ENCODE data around the gene CELA2B. TPM values are rescaled to one million over a fixed set of nuclear protein-coding genes. Genes with fewer than 3 reads are reported as not detected.
"Not testable (repeated sequence)": the region's sequence is repeated elsewhere in the genome, so short reads cannot be mapped to it uniquely, and the experiment has no call there.

CELA2B gene
- polyA plus RNA-seq, 3 donors: not detected

GRCh38 chr1:15468145-15468544 lies 7.8 kb upstream of the CELA2B start:
- Histone ChIP-seq H3K4me2 (replicated peaks; ENCODE audit: extremely low read depth, low read length, poor library complexity, severe bottlenecking) (no peak overlapping the region), H3K4me3 (replicated peaks in 1 of 3; ENCODE audit: low read depth in 2 of 3, low read length in 3 of 3) (no peak overlapping the region), H3K27ac (ENCODE audit: low read depth in 1 of 2, low read length in 2 of 2) (no peak overlapping the region), H2AFZ (ENCODE audit: insufficient read depth, low read depth, low read length, poor library complexity, severe bottlenecking) (no peak overlapping the region), H3K9me3 (replicated peaks in 1 of 2; ENCODE audit: control insufficient read depth in 1 of 2, insufficient read depth in 1 of 2, low read length in 2 of 2) (no peaks in the 10 kb centered on the region), H4K20me1 (ENCODE audit: insufficient read depth, low read length) (no peaks in the 10 kb centered on the region), H3K27me3 (ENCODE audit: control insufficient read depth in 2 of 2, insufficient read depth in 2 of 2, low read length in 2 of 2) (no peaks in the 10 kb centered on the region), H3K9ac (ENCODE audit: insufficient read depth, low read length, poor library complexity, severe bottlenecking) (no peak overlapping the region), H3K36me3 (replicated peaks in 1 of 2; ENCODE audit: control insufficient read depth in 1 of 2, insufficient read depth in 2 of 2, low read length in 2 of 2) (no peaks in the 10 kb centered on the region), H3K79me2 (ENCODE audit: insufficient read depth, low read length) (no peaks in the 10 kb centered on the region), H3K4me1 (ENCODE audit: control insufficient read depth in 1 of 2, insufficient read depth in 2 of 2, low read length in 2 of 2) (peaks cover 8 to 16% of the 10 kb centered on the region in 2 donors)
- Mint-ChIP-seq H3K27me3 (ENCODE audit: low read depth in 3 of 3) (peaks cover 1 to 5% (median 3%) of the 10 kb centered on the region in 3 donors), H3K36me3 (no peaks in the 10 kb centered on the region), H3K4me1 (peaks cover 14% of the 10 kb centered on the region), H3K4me3 (no peak overlapping the region), H3K27ac (no peak overlapping the region), H3K9me3 (peaks cover 0 to 1% (median 0%) of the 10 kb centered on the region in 7 donors)
- TF ChIP-seq CTCF (IDR thresholded peaks at IDR 0.05): no peak
- DNase-seq: no peak
- intact Hi-C loops (cut with micrococcal nuclease): no loop called here

DNA sequence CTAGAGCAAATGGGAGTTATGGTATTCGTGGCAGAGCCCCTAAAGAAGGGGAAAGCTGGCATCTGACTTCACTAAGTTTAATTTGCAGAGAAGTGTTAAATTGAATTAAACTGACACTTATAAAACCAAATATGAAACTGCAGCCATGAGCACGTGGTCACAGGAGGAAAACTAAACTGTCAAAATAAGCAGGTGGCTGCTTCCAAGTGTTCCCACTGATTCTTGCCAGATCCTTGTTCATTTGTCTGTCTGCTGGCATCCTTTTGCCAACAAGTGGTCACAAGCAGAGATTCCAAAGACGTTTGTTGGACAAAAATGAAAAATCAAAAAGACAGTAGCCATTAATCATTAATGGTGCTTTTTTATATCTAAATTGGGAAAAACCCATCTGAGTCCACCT lies 6.5 kb upstream of the CELA2B start:
- peaks cover 3 to 5% (median 3%) of the 10 kb centered on the region in 3 donors for H3K27me3 Mint-ChIP-seq (ENCODE audit: low read depth in 3 of 3)
- H3K4me2 ChIP-seq (replicated peaks; ENCODE audit: extremely low read depth, low read length, poor library complexity, severe bottlenecking): no peak overlapping the region
- H3K4me3 ChIP-seq (replicated peaks in 1 of 3; ENCODE audit: low read depth in 2 of 3, low read length in 3 of 3): no peak overlapping the region
- peaks cover 8% of the 10 kb centered on the region for H3K4me1 Mint-ChIP-seq
- intact Hi-C loops (cut with micrococcal nuclease): no loop called here
- no peaks in the 10 kb centered on the region for H3K36me3 Mint-ChIP-seq
- H3K9me3 ChIP-seq (replicated peaks in 1 of 2; ENCODE audit: control insufficient read depth in 1 of 2, insufficient read depth in 1 of 2, low read length in 2 of 2): no peaks in the 10 kb centered on the region
- WGBS (ENCODE audit: insufficient coverage): 56% methylated on average over 1 of the region's 3 CpGs
- no peaks in the 10 kb centered on the region for H3K27me3 ChIP-seq (ENCODE audit: control insufficient read depth in 2 of 2, insufficient read depth in 2 of 2, low read length in 2 of 2)
- no peak overlapping the region for H3K9ac ChIP-seq (ENCODE audit: insufficient read depth, low read length, poor library complexity, severe bottlenecking)
- H2AFZ ChIP-seq (ENCODE audit: insufficient read depth, low read depth, low read length, poor library complexity, severe bottlenecking): no peak overlapping the region
- peaks cover 0 to 1% (median 0%) of the 10 kb centered on the region in 7 donors for H3K9me3 Mint-ChIP-seq
- H3K27ac ChIP-seq (ENCODE audit: low read depth in 1 of 2, low read length in 2 of 2): no peak overlapping the region
- no peak for TF ChIP-seq CTCF (IDR thresholded peaks at IDR 0.05)
- H3K4me1 ChIP-seq (ENCODE audit: control insufficient read depth in 1 of 2, insufficient read depth in 2 of 2, low read length in 2 of 2): peaks cover 4 to 16% of the 10 kb centered on the region in 2 donors
- H3K79me2 ChIP-seq (ENCODE audit: insufficient read depth, low read length): no peaks in the 10 kb centered on the region
- DNase-seq: no peak
- no peak overlapping the region for H3K4me3 Mint-ChIP-seq
- H4K20me1 ChIP-seq (ENCODE audit: insufficient read depth, low read length): no peaks in the 10 kb centered on the region
- H3K27ac Mint-ChIP-seq: no peak overlapping the region
- H3K36me3 ChIP-seq (replicated peaks in 1 of 2; ENCODE audit: control insufficient read depth in 1 of 2, insufficient read depth in 2 of 2, low read length in 2 of 2): no peaks in the 10 kb centered on the region

DNA sequence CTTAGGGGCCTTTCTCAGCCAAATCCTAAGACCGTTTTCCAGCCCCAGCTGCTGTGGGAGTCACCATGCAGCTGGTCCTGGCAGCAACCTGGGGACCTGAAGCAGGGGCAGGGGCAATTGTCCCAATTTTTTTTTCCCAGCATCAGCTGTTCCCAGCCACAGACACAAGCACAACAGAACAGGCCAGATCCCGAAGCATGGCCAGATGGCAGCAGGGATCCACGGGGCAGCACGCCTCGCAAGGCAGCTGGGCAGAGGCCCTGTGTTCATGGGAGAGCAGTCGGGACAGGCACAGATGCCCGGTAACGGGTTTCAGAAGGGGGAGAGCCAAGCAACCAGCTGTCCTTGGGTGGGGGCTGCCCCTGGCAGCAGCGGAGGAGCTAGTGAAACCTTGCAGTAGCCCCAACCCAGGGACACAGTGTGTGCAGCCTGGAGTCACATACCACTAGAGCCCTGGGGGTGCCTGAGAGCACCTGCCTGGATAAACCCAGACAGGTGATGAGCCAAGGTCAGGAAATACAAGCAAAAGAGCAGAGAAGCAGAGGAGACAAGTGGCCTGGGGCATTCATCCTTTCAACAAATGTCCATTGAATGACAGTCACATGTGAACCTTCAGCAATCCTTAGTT lies 6.0 kb upstream of the CELA2B start:
- H3K36me3 Mint-ChIP-seq; H3K4me1 ChIP-seq (ENCODE audit: control insufficient read depth in 1 of 2, insufficient read depth in 2 of 2, low read length in 2 of 2); intact Hi-C loops (cut with micrococcal nuclease); H3K9me3 Mint-ChIP-seq; H3K27ac ChIP-seq (ENCODE audit: low read depth in 1 of 2, low read length in 2 of 2); H3K9me3 ChIP-seq (replicated peaks in 1 of 2; ENCODE audit: control insufficient read depth in 1 of 2, insufficient read depth in 1 of 2, low read length in 2 of 2); H3K4me3 ChIP-seq (replicated peaks in 1 of 3; ENCODE audit: low read depth in 2 of 3, low read length in 3 of 3); H4K20me1 ChIP-seq (ENCODE audit: insufficient read depth, low read length); H3K79me2 ChIP-seq (ENCODE audit: insufficient read depth, low read length); H3K27ac Mint-ChIP-seq; DNase-seq; H3K27me3 ChIP-seq (ENCODE audit: control insufficient read depth in 2 of 2, insufficient read depth in 2 of 2, low read length in 2 of 2); H3K36me3 ChIP-seq (replicated peaks in 1 of 2; ENCODE audit: control insufficient read depth in 1 of 2, insufficient read depth in 2 of 2, low read length in 2 of 2); H3K4me3 Mint-ChIP-seq; H3K9ac ChIP-seq (ENCODE audit: insufficient read depth, low read length, poor library complexity, severe bottlenecking); H2AFZ ChIP-seq (ENCODE audit: insufficient read depth, low read depth, low read length, poor library complexity, severe bottlenecking); H3K4me2 ChIP-seq (replicated peaks; ENCODE audit: extremely low read depth, low read length, poor library complexity, severe bottlenecking); H3K27me3 Mint-ChIP-seq (ENCODE audit: low read depth in 3 of 3); H3K4me1 Mint-ChIP-seq: not testable (repeated sequence)
- 100% methylated on average over 3 of the region's 9 CpGs for WGBS (ENCODE audit: insufficient coverage)
